ENCODE measurements around the gene YWHAQ.

DNA sequence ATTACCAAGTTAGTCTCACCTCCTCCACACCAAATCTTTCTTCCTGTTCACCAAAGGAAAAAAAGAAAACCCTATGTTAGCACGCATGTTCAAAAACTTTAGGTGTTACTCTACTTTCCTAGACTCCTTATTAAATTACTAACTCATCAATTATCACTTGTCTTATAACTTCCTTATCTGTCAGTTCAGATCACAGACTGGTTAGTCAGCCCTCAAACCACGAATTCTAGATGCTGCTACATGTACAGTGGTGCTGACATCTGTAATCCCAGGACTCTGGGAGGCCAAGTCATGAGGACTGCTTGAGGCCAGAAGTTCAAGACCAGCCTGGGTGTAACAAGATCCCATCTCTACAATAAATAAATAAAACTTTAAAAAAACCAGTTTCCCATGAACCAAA lies 3.5 kb downstream of the YWHAQ start:
- TF ChIP-seq HNF4A (conservative IDR thresholded peaks at IDR 0.05) (no peak), RAD21 (IDR thresholded peaks at IDR 0.05) (no peak), MAX (IDR thresholded peaks at IDR 0.05) (no peak), FOXA1 (IDR thresholded peaks at IDR 0.05) (no peak), HNF4G (IDR thresholded peaks at IDR 0.05) (no peak), EGR1 (IDR thresholded peaks at IDR 0.05; ENCODE audit: low read depth in 2 of 2) (no peak), JUND (IDR thresholded peaks at IDR 0.05) (no peak), REST (IDR thresholded peaks at IDR 0.05) (no peak), FOXA2 (IDR thresholded peaks at IDR 0.05) (no peak)
- TF ChIP-seq, protein P1, sequence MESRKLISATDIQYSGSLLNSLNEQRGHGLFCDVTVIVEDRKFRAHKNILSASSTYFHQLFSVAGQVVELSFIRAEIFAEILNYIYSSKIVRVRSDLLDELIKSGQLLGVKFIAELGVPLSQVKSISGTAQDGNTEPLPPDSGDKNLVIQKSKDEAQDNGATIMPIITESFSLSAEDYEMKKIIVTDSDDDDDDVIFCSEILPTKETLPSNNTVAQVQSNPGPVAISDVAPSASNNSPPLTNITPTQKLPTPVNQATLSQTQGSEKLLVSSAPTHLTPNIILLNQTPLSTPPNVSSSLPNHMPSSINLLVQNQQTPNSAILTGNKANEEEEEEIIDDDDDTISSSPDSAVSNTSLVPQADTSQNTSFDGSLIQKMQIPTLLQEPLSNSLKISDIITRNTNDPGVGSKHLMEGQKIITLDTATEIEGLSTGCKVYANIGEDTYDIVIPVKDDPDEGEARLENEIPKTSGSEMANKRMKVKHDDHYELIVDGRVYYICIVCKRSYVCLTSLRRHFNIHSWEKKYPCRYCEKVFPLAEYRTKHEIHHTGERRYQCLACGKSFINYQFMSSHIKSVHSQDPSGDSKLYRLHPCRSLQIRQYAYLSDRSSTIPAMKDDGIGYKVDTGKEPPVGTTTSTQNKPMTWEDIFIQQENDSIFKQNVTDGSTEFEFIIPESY (IDR thresholded peaks at IDR 0.05): no peak
- TF ChIP-seq, protein P2, sequence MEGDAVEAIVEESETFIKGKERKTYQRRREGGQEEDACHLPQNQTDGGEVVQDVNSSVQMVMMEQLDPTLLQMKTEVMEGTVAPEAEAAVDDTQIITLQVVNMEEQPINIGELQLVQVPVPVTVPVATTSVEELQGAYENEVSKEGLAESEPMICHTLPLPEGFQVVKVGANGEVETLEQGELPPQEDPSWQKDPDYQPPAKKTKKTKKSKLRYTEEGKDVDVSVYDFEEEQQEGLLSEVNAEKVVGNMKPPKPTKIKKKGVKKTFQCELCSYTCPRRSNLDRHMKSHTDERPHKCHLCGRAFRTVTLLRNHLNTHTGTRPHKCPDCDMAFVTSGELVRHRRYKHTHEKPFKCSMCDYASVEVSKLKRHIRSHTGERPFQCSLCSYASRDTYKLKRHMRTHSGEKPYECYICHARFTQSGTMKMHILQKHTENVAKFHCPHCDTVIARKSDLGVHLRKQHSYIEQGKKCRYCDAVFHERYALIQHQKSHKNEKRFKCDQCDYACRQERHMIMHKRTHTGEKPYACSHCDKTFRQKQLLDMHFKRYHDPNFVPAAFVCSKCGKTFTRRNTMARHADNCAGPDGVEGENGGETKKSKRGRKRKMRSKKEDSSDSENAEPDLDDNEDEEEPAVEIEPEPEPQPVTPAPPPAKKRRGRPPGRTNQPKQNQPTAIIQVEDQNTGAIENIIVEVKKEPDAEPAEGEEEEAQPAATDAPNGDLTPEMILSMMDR (IDR thresholded peaks at IDR 0.05; ENCODE audit: low read depth, low read length, missing input control): no peak

Measured in liver (tissue), 3 donors.